D341Med (cell line): ENCODE data around the gene KIAA1328.
A peak's percentile ranks its signal among the peaks of the same experiment; 100 is the strongest.
"Not testable (repeated sequence)": the region's sequence is repeated elsewhere in the genome, so short reads cannot be mapped to it uniquely, and the experiment has no call there.

Experiments used
- DNase-seq: peaks from one replicate; pipeline ENCODE4 v3.0.0; 2012; ENCODE audit warnings: low spot score

Gene KIAA1328

DNA sequence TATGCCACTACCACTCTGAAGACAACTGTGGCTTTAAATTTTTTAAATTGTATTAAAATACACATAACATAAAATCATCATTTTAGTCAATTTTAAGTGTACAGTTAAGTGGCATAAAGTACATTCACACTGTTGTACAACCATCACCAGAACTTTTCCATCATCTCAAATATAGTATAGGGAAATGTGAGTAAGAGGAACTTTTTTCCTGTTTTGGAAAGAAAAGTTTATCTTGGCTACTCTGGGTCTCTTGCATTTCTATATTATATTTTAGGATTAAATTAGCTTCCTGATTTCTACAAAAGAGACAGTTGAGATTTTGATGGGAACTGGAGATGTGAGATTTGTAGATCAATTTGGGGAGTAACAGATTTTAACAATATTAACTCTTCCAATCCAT is 3.4 kb upstream of the KIAA1328 start:
- no peak for DNase-seq

DNA sequence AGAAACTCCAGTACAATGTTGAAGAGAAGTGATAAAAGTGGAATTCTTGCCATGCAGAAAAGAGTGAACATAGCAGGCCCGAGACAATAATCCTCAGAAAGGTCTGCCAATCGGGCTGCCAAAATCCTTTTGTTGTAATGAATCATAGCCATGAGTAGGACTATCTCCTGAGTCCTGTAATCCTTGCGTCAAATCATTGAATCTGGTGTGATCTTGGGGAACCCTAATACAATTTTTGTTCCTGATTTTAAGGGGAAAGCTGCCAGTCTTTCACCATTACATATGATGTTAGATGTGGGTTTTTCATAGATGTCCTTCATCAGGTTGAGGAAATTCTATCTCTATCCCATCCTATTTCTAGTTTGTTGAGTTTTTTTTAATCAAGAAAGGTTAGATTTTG is 2.4 kb upstream of the KIAA1328 start:
- no peak for DNase-seq

DNA sequence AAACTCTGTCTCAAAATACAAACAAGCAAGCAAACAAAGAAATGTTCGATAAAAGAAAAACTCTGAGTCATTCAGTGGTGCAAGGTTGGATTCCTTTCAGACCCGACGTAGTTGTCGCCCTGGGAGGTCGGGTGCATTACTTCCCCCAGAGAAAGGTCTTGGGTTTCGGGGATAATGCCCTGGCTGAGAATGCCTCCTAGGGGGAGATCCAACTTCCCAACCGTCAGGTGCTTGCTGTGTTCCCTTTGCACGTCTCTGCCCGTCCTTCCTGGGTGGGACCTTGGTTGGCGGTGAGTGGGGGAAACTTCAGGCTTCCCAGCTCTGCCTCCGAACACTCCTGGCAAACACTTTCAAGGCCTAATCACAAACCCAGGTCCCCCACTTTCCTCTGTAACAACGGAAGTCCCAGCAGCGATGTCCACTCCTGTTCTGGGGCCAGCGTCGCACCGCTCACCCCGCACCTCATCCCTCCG is 734 bp upstream of the KIAA1328 start:
- peak; percentile 73 for DNase-seq

DNA sequence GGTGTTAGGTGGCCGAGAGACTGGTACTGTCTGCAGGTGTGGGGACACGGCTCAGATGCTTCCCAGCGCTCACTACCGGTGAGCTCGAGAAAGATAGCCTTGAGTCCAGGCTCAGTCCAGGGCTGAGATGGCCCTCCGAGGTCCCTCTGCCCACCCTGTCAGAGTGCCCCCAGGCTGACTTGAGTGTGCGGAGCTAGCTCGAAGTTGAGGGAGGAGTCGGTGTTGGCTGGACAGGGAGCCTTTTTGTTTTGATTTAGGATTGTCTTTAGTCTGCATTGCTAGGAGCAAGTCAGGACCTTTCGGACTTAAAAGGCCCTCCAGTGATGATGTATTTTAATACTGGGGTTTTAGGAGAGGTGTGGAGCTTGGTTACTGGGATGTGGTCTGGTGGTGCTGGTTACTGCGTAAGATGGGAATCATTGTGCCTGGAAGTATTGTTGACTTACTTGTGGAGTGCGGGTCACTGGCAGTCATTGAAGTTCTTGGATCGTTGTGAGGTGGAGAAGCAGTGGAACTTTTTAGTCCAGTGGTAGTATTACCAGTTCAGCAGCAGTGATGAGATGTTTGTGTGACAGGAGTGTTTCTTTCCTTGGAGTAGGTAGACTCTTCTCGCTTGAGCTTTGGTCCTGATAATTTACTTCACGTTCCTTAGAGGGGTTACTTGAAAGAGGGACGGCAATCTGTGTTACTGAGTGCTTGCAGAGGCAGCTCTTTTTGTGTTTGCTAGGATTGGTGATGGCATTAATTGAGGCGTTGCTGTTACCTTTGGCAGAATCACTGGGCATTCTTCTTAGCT is 633 bp downstream of the KIAA1328 start:
- DNase-seq, result peak; percentile 40

DNA sequence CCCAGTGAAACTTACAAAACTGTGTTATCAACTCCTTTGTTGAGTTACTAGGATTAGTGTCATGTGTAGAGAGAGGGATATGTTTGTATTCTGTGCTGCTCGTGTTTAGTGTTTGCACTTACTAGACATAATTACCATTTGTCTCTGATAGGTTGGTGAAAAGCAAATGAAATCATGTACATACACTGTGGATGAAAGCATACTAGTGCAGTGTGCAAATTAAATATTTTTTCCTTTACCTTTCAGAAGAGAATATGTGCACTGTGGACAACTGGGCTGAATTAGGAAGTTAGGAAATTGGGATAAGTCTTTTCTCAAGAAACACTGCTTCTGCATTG is 1.2 kb downstream of the KIAA1328 start:
- DNase-seq, result no peak

DNA sequence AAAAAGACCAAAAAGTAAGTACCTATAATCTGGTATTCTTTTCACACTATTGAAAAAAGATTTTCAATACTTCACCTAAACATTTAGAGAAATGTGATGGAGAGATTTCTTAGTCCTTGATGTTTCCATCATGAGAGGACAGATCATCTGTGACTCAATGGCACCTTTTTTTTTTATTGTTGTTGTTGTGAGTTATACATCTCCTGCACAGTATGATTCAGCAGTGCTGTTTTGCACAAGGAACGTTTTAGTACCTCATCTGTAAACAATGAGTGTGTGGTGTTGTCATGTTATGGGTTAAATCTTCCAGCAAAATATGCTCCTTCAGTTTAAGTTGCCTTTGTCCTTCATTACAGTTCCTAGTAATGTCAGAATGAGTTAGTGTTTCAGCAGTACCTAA is 2.2 kb downstream of the KIAA1328 start:
- no peak for DNase-seq

DNA sequence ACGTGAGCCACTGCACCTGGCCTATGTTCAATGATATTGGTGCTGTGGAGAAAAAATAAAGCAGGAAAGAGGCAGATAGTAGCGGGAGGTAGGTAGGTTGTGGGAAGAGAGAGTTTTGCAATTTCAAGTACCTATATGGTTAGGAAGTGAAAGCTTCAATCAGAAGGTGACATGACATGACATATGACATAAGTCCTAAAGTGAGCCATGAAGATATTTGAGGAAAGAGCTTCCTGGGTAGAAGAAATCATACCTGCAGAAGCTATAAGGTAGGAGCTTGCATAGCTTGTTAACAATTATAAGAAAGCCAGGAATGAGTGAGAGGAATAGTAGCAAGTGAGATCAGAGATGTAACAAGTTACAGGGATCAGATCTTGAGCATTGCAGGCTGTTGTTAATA is 4.2 kb downstream of the KIAA1328 start:
- DNase-seq, result no peak

DNA sequence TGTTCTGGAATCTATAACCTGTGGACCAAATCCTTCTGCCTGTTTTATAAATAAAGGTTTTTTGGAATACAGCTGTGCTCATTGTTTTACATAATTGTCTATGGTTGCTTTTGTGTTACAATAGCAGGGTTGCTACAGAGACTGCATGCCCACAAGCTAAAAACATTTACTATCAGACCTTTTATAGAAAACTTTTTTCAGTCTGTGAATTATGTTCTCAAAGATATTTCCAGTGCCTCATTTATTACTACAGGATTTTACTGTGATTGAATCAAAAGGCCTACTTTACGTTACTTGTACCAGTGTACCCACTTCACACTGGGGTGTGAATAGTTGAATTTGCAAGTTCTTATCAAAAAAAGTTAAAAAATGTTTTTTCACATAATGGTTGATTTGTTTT is 7.0 kb downstream of the KIAA1328 start:
- no peak for DNase-seq

DNA sequence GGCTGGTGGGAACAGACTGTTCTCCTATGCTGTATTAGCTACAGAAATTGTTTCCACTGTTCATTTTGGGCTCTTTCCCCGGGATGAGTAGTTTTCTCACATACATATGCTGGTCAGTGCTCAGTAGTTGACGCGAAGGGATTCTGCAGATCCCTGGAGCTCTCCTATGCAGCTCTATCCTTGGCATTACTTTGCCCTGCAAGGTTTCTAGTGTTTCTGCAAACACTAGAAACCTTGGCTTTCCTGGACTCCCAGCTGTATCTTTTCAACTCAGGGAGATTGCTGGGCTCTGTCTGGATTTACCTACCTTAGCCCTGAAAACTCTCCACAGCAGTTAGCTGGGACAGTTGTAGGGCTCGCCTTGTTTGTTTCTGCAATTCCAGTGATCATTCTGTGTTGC is 10.9 kb downstream of the KIAA1328 start:
- DNase-seq, result no peak

DNA sequence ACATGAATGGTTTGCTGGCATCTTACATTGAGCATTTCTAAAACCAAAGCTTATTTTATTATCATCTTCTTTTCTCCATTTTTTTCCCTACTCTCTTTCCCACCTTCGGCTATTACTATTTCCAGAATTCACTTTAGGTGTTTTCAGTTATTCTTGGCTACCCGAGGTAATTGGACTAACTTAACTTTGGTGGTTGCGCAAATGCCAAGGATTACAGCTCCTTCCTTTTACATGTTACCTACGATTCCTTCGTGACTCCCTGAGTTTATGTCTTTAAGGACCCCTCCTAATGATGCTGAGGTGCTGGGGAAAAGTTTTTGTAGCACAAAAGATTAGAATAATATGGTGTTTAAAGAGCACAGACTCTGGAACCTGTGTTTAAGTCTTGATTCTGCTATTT is 14.3 kb downstream of the KIAA1328 start:
- DNase-seq, result no peak

DNA sequence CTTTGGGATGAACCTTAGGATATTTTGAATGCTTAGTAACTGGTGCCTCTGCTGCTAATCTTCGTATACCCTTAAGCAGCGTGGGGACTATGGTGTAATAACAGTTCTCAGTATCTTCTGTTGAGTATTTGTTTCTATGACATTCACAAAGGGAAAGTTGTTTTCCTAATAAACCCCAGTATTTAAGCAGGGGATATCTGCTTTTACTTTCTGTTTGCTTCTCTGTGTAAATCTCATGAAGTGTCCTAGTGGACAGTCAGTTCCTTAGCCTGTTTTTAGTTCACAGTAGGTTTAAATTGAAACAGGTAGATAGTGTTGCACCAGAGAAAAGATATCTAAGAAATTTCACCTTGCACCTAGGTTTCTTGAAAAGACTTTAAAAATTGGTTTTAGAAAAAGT is 14.9 kb downstream of the KIAA1328 start:
- no peak for DNase-seq

DNA sequence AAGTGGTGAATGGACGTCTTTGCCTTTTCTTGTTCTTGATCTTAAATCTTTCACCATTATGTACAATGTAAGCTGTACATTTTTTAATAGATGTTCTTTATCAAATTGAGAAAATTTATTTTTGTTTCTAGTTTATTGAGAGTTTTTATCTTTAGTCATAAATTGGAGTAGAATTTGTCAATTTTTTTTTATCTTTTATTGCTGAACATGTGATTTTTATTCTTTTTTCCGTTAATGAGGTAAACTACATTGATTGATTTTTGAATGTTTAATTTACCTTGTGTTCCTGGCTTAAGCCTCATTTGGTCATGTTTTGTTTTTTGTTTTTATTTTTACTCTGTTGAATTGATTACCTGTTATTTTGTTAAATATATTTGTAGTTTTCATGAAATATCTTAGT is 19.7 kb downstream of the KIAA1328 start:
- DNase-seq, result no peak

DNA sequence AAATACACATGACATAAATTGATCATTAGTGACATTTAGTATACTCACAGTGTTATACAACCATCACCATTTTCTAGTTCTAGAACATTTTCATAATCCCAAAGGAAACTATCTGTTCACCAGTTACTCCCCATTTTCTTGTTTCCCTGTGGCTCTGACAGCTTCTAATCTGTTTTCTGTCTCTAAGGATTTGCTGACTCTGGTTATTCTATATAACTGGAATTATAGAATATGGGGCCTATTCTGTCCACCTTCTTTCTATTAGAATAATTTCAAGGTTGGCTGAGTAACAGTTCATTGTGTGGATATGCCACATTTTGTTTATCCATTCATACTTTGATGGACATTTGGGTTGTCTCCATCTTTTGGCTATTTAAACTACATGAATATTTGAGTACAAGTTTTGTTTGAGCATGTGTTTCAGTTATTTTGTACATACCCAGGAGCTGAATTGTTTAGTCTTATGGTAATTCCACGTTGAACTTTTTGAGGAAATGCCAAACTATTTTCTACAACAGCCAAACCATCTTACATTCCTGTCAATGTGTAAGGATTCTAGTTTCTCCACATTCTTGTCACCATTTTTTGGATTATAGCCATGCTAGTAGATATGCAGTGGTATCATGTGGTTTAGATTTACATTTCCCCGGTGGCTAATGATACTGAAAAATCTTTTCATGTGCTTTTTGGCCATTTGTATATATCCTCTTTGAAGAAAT is 20.5 kb downstream of the KIAA1328 start:
- DNase-seq, result no peak

DNA sequence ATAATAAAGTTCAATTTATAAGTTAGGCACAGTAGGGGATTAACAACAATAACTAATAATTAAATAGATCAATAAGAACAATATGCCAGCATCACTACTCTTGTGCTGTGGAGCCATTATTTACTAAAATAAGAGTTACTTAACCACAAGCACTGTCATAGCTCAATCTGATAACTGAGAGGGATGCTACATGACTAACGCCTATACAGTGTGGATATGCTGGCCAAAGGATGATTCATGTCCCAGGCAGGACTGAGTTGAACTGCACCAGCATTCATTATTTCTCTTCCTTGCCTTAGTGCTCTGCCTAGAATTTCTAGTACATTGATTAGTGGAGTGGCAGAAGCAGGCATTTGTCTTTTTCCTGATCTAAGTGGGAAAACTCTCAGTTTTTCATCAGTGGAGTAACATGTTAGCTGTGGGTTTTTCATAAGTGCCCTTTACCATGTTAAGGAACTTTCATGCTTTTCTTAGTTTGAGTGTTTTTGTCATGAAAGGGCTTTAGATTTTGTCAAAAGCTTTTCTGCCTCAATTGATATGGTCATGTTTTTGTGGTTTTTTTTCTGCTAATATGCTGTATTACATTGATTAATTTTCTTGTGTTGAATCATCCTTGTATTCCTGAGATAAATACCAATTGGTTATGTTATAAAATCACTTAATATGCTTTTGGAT is 21.7 kb downstream of the KIAA1328 start:
- no peak for DNase-seq

DNA sequence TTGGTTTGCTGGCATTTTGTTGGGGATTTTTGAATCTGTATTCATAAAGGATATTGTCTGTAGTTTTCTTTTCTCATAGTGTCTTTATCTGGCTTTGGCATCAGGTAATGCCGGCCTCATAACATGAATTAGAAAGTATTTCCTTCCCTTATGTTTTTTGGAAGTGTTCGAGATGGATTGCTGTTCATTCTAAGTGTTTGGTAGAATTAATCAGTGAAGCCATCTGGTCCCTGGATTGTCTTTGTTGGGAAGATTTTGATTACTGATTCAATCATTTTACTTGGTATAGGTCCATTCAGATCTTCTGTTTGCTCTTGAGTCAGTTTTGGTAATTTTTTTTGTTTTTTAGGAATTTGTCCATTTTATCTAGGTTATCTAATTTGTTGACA is 22.3 kb downstream of the KIAA1328 start:
- DNase-seq, result no peak

DNA sequence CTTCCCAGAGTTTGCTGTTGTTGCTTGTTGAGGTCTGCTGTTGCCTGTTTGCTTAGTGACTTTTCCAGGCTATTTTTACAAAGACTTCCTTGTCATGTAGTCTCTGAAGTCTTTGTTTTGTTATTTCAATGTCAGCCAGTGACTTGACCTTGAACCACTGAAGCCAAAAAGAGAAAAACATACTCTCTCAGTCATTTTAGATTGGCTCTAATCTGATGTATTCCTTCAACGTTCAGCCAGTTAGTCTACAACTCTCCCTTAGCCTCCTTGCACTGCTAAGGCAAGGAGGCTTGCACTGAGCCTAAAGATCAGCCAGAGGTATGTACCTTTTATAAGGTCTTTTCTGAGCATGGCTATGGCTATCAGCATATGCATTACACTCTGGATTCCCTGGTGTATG is 27.9 kb downstream of the KIAA1328 start:
- no peak for DNase-seq

DNA sequence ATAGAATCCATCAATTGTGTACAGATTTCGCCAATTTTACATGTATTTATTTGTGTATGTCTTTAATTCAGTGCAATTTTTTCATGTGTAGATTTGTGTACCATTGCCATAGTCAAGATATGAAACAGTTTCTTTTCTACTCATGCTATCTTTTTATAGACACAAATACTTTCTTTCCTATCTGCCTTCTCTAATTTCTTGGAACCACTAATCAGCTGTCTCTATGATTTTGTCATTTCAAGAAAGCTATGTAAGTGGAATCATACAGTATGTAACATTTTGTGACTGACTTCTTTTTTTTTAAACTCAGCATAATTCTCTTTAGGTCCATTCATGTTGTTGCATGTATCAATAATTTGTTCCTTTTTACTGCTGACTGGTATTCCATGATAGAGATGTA is 33.3 kb downstream of the KIAA1328 start:
- no peak for DNase-seq

DNA sequence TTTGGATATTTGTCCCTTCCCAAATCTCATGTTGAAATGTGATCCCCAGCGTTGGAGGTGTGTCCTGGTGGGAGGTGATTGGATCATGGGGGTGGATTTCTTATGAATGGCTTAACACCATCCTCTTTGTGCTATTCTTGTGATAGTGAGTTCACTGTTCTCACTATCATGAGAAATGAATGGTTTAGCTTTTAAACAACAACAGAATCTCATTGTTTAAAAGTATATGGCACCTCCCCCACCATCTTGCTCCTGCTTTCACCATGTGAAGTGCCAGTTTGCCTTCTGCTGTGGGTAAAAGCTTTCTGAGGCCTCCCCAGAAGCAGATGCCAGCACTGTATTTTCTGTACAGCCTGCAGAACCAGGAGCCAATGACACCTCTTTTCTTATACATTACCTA is 38.1 kb downstream of the KIAA1328 start:
- DNase-seq, result no peak

DNA sequence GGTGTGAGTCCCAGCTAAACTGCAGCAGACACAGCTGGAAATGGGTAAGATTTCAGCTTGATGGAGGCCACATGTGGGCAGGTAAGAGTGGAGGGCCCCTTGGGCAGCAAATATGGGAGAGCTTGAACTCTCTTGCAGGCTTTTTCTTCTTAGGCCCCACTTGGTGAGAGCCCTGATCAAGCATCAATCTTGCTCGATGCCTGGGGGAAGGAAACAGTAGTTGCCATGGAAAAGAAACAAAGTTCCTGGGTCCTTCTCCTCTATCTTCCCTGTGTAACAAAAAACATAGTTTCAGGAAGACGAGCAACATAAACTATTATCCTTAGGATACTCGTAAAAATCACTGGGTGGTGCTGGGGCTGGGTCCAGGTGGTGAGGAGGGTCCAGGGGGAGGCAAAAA is 42.9 kb downstream of the KIAA1328 start:
- no peak for DNase-seq

DNA sequence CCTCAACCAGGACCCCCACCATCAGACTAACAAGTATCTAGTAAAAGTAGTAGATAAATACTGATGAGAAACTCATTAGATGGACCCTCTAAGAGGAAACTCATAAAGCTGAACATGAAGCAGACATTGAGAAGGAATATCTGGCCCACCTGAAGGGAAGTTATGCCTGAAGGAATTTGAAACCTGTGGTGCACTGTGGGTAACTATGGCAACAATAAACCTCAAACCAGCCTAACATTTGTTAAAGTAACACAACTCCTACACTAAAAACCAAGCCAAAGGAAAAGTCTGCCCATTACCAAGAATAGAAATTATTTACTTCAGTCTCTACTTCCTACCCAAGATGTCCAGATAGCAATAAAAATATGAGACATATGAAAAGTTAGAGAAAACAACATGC is 43.4 kb downstream of the KIAA1328 start:
- DNase-seq, result no peak

DNA sequence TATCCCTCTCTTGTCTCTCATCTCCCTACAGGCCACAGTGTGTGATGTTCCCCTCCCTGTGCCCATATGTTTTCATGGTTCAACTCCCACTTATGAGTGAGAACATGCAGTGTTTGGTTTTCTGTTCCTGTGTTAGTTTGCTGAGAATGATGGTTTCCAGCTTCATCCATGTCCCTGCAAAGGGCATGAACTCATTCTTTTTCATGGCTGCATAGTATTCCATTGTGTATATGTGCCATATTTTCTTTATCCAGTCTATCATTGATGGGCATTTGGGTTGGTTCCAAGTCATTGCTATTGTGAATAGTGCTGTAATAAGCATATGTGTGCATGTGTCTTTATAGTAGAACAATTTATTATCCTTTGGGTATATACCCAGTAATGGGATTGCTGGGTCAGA is 44.9 kb downstream of the KIAA1328 start:
- not testable (repeated sequence) for DNase-seq

DNA sequence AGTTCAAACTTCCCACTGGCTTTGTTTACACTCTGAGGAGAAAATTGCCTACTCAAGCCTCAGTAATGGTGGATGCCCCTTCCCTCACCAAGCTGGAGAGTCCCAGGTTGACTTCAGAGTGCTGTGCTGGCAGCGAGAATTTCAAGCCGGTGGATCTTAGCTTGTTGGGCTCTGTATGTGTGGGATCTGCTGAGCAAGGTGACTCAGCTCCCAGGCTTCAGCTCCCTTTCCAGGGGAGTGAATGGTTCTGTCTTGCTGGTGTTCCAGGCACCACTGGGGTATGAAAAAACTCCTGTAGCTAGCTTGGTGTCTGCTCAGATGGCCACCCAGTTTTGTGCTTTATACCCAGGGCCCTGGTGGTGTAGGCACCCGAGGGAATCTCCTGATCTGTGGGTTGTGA is 50.9 kb downstream of the KIAA1328 start:
- DNase-seq, result not testable (repeated sequence)

DNA sequence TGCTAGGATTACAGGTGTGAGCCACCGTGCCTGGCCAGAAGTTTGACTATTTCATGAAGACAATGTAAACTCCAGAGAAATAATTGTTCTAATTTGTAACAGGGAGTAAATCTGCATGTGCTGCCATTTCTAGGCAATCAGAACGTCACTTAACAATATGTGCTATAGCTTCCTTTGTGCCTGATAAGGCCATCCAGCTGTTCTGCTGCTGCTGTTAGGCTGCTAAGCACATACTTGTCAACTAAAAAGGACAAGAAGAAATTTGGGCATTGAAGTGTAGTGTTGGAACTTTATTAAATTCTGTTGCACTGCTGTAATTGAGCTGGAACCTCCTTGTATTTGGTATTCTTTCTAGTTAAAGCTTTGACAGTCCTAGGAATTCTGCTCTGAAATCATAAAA is 57.1 kb downstream of the KIAA1328 start:
- DNase-seq, result no peak
